NOMO-1 treated with DMSO at 0.1 percent for 48 hours (cell line): ENCODE data around the gene SCRN2.

Source experiments
- DNase-seq: peaks from one replicate; lab custom pipeline; 2025; ENCODE audit not compliant: unreplicated experiment; lab: John Stamatoyannopoulos, UW

SCRN2 gene

GRCh38 chr17:47872019-47872650 is 31.1 kb upstream of the SCRN2 start:
- peak; percentile 24 for DNase-seq

- no peak for DNase-seq
Measured at GRCh38 chr17:47871048-47871447, 30.0 kb upstream of the SCRN2 start.

GRCh38 chr17:47870056-47870455 is 29.0 kb upstream of the SCRN2 start:
- DNase-seq: no peak

GRCh38 chr17:47869114-47869513 is 28.0 kb upstream of the SCRN2 start:
- no peak for DNase-seq

GRCh38 chr17:47867813-47868533 is 26.9 kb upstream of the SCRN2 start:
- DNase-seq: no peak

- DNase-seq: no peak
Measured at GRCh38 chr17:47866941-47867340, 25.9 kb upstream of the SCRN2 start.

- DNase-seq: peak; percentile 81
Measured at GRCh38 chr17:47864791-47865216, 23.7 kb upstream of the SCRN2 start.

GRCh38 chr17:47862621-47863440 is 21.8 kb upstream of the SCRN2 start:
- DNase-seq: no peak

- DNase-seq: no peak
Measured at GRCh38 chr17:47860386-47860785, 19.3 kb upstream of the SCRN2 start.

GRCh38 chr17:47857551-47858455 is 16.7 kb upstream of the SCRN2 start:
- DNase-seq: peak; percentile 31

GRCh38 chr17:47856830-47857229 is 15.8 kb upstream of the SCRN2 start:
- DNase-seq: no peak

GRCh38 chr17:47855737-47856136 is 14.7 kb upstream of the SCRN2 start:
- DNase-seq: no peak

GRCh38 chr17:47853616-47854015 is 12.5 kb upstream of the SCRN2 start:
- no peak for DNase-seq

- no peak for DNase-seq
Measured at GRCh38 chr17:47852113-47852949, 11.3 kb upstream of the SCRN2 start.

GRCh38 chr17:47851764-47852112 is 10.7 kb upstream of the SCRN2 start:
- no peak for DNase-seq

GRCh38 chr17:47850692-47851573 is 9.9 kb upstream of the SCRN2 start, which contains the start of gene SP6:
SP6 (minus strand) TSS chr17:47851163; CDS start chr17:47848429, 2,734 bp downstream.
- DNase-seq: peak; percentile 32

- no peak for DNase-seq
Measured at GRCh38 chr17:47850373-47850691, 9.3 kb upstream of the SCRN2 start.

- DNase-seq: no peak
Measured at GRCh38 chr17:47848198-47848513, 7.1 kb upstream of the SCRN2 start.
